Stomach smooth muscle (tissue), 2 donors: ENCODE data around the gene ADARB2.
"Not testable (repeated sequence)": the region's sequence is repeated elsewhere in the genome, so short reads cannot be mapped to it uniquely, and the experiment has no call there.

ENCODE experiments used
- H3K27ac ChIP-seq: one replicate; pipeline ENCODE4 v1.7.0; 2013; ENCODE audit warnings: mild to moderate bottlenecking, low read length, inconsistent platforms
- H3K27me3 ChIP-seq, 2 donors: one replicate each; pipeline ENCODE4 v1.7.0; 2013; ENCODE audit warnings: low read length in 2 of 2; ENCODE audit not compliant: insufficient read depth in 2 of 2, control insufficient read depth in 1 of 2
- H3K36me3 ChIP-seq, 2 donors: one replicate each; pipeline ENCODE4 v1.7.0; 2013; ENCODE audit warnings: low read length in 2 of 2; ENCODE audit not compliant: control insufficient read depth in 2 of 2, insufficient read depth in 2 of 2
- H3K4me1 ChIP-seq: one replicate; pipeline ENCODE4 v1.7.0; 2013; ENCODE audit warnings: low read length; ENCODE audit not compliant: control insufficient read depth, insufficient read depth
- H3K4me3 ChIP-seq, 2 donors: one replicate each; pipeline ENCODE4 v1.7.0; 2013; ENCODE audit warnings: low read length in 2 of 2
- H3K9ac ChIP-seq, 2 donors: one replicate each; pipeline ENCODE4 v1.7.0; 2013; ENCODE audit warnings: low read length in 2 of 2, mild to moderate bottlenecking in 1 of 2
- H3K9me3 ChIP-seq, 2 donors: one replicate each; pipeline ENCODE4 v1.7.0; 2013; ENCODE audit warnings: low read length in 2 of 2; ENCODE audit not compliant: control insufficient read depth in 2 of 2
- donor health status: healthy.
- donor health status: Pancreatic carcinoma.

Gene ADARB2

DNA sequence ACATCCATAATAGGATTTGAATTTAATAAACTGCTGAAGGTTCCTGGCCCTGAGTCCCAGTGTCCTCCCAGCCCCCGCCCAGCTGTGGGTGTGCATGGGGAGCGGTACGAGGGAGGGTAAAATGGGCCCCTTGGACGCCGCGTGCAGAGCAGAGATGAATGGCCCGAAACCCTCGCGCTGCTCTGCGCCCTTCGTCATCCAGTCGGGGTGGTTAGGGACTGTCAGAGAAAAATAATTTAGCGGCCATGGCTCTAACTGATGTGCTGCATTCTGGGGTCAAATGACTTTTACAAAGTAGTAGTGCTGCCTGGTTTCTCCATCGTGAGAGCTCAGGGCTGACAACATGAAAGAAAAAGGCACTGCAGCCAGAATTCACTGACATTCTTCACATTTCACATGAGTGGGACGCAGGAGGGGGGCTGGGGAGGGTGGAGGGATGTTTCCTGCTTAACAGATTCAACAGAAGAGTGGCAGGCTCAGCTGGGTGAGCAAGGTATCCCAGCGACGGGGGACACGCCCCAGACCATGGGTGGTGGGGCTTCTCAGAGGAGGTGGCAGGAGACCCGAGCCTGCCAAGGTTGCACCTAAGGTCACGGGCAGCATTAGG, 376.7 kb downstream of the ADARB2 start:
- Histone ChIP-seq H3K27ac (no peak overlapping the region), H3K27me3 (peaks cover 4 to 11% of the 10 kb centered on the region in 2 donors), H3K4me3 (no peak overlapping the region), H3K36me3 (no peaks in the 10 kb centered on the region), H3K9me3 (no peaks in the 10 kb centered on the region), H3K9ac (no peak overlapping the region), H3K4me1 (no peaks in the 10 kb centered on the region)

- peaks cover 7 to 11% of the 10 kb centered on the region in 2 donors for H3K27me3 ChIP-seq
- no peak overlapping the region for H3K27ac ChIP-seq
- H3K36me3 ChIP-seq: no peaks in the 10 kb centered on the region
- H3K9me3 ChIP-seq: no peaks in the 10 kb centered on the region
- no peak overlapping the region for H3K9ac ChIP-seq
- no peak overlapping the region for H3K4me3 ChIP-seq
- no peaks in the 10 kb centered on the region for H3K4me1 ChIP-seq
Measured at GRCh38 chr10:1360011-1360557, 377.2 kb downstream of the ADARB2 start.

GRCh38 chr10:1359626-1359955, 377.7 kb downstream of the ADARB2 start:
- no peak overlapping the region for H3K4me3 ChIP-seq
- no peak overlapping the region for H3K27ac ChIP-seq

DNA sequence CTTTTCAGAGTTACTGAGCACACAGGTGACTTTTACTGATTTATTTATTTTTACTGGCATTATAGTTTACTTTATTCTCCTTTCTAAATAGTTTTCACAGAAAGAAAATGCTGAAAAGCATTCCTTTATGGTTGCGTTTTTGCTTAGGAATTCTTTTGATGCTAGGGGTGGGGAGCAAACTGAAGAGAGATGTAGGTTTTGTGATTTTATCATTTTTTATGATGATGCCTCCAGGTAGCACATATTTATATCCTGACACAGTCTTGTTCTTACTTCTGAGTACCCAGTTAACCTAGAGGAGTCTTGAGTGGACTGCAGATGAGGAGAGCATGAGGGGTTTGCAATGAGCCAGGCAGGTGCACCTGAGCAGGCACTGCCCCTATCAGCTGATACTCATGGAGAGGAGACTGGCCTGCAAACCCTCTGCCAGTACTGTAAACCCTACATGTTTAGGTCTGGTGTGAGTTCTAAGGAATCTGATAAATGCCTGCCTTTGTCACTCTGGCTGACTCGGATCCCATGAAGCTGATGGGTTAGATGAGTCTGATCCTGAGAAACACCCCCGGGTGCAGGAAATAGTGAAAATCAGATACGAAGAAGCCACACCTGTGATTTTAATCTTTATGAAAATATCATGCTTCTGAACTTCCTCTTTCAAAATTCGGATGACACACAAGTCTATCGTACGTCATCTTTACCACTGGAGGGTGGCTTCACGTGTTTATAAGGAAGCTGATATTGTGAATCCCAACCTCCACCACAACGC, 378.3 kb downstream of the ADARB2 start:
- Histone ChIP-seq H3K4me3 (no peak overlapping the region), H3K36me3 (no peaks in the 10 kb centered on the region), H3K27ac (no peak overlapping the region), H3K27me3 (peaks cover 7 to 9% of the 10 kb centered on the region in 2 donors), H3K9me3 (no peaks in the 10 kb centered on the region), H3K9ac (no peak overlapping the region), H3K4me1 (no peaks in the 10 kb centered on the region)

More at GRCh38 chr10:1359626-1359955, 377.7 kb downstream of the ADARB2 start:
- H3K36me3 ChIP-seq: no peaks in the 10 kb centered on the region
- H3K27me3 ChIP-seq: peaks cover 7 to 11% of the 10 kb centered on the region in 2 donors
- H3K9ac ChIP-seq: no peak overlapping the region
- no peaks in the 10 kb centered on the region for H3K9me3 ChIP-seq
- H3K4me1 ChIP-seq: no peaks in the 10 kb centered on the region

GRCh38 chr10:1358147-1358546, 379.2 kb downstream of the ADARB2 start:
- no peaks in the 10 kb centered on the region for H3K9me3 ChIP-seq

DNA sequence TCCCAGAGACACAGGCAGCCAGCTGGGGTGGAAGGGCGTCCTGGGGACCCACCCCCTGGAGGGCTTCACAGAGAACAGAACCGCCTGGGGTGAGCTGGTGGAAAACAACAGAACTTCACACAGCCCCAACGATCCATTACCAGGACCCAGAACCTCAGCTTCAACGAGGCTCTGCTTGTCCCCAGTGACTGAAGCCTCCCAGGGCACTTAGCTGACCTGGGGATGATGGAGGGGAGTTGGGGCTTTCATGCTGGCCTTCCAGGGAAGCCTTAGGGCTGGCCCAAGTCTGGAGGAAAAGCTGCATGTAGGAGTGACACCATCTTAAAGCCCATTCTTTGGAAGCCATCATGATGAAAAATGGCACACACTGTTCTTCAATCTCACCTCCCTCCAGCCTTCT, 381.0 kb downstream of the ADARB2 start:
- Histone ChIP-seq H3K27me3 (peaks cover 3 to 6% of the 10 kb centered on the region in 2 donors), H3K4me1 (no peaks in the 10 kb centered on the region), H3K9ac (no peak overlapping the region), H3K27ac (no peak overlapping the region), H3K9me3 (no peaks in the 10 kb centered on the region), H3K36me3 (no peaks in the 10 kb centered on the region), H3K4me3 (no peak overlapping the region)

More at GRCh38 chr10:1358147-1358546, 379.2 kb downstream of the ADARB2 start:
- no peaks in the 10 kb centered on the region for H3K36me3 ChIP-seq
- H3K4me3 ChIP-seq: no peak overlapping the region
- H3K4me1 ChIP-seq: no peaks in the 10 kb centered on the region
- H3K27me3 ChIP-seq: peaks cover 7 to 8% of the 10 kb centered on the region in 2 donors
- no peak overlapping the region for H3K27ac ChIP-seq
- H3K9ac ChIP-seq: no peak overlapping the region

- no peak overlapping the region for H3K9ac ChIP-seq
- no peaks in the 10 kb centered on the region for H3K4me1 ChIP-seq
- no peaks in the 10 kb centered on the region for H3K9me3 ChIP-seq
- H3K27ac ChIP-seq: no peak overlapping the region
- no peaks in the 10 kb centered on the region for H3K36me3 ChIP-seq
- peaks cover 3 to 6% of the 10 kb centered on the region in 2 donors for H3K27me3 ChIP-seq
- H3K4me3 ChIP-seq: no peak overlapping the region
Measured at GRCh38 chr10:1354809-1355710, 382.3 kb downstream of the ADARB2 start.

GRCh38 chr10:1352296-1352695, 385.0 kb downstream of the ADARB2 start:
- H3K36me3 ChIP-seq, H3K27ac ChIP-seq, H3K9ac ChIP-seq, H3K4me1 ChIP-seq, H3K4me3 ChIP-seq, H3K27me3 ChIP-seq, H3K9me3 ChIP-seq: not testable (repeated sequence)

DNA sequence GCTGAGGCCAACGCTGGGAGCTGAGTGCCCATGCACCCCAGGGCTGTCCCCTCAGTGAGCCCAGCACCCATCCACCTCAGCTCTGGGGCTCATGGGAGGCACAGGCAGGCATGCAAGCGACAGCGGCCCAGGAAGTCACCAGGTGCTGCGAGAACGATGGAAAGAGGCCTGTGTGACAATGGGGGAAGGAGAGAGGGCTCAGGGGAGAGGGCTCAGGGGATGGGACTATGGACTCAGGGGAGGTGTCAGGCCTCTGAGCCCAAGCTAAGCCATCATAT, 388.6 kb downstream of the ADARB2 start:
- H3K4me3 ChIP-seq: no peak overlapping the region
- no peaks in the 10 kb centered on the region for H3K36me3 ChIP-seq
- no peaks in the 10 kb centered on the region for H3K27me3 ChIP-seq
- H3K9ac ChIP-seq: no peak overlapping the region
- H3K9me3 ChIP-seq: no peaks in the 10 kb centered on the region
- H3K27ac ChIP-seq: no peak overlapping the region
- H3K4me1 ChIP-seq: no peaks in the 10 kb centered on the region

GRCh38 chr10:1347962-1348772, 389.2 kb downstream of the ADARB2 start:
- H3K27me3 ChIP-seq: no peaks in the 10 kb centered on the region
- no peak overlapping the region for H3K9ac ChIP-seq
- H3K36me3 ChIP-seq: no peaks in the 10 kb centered on the region
- H3K4me1 ChIP-seq: no peaks in the 10 kb centered on the region
- H3K9me3 ChIP-seq: no peaks in the 10 kb centered on the region
- H3K27ac ChIP-seq: no peak overlapping the region
- H3K4me3 ChIP-seq: no peak overlapping the region
